B cell (primary cell): ENCODE data around the gene RAB24. TPM values are rescaled to one million over a fixed set of nuclear protein-coding genes. Genes with fewer than 3 reads are reported as not detected.
A peak's percentile ranks its signal among the peaks of the same experiment; 100 is the strongest.

ENCODE experiments used
- ATAC-seq: fragments of 200-7000 bp; cut with Tn5 transposase; one replicate; pipeline ENCODE4 v1.10.0; 2021; ENCODE audit warnings: low read depth, mild to moderate bottlenecking, moderate number of reproducible peaks, moderate library complexity
- CTCF ChIA-PET: fragments of 350-600 bp; sonication (Branson Sonifier 250); formaldehyde crosslinking; loops from one replicate; lab custom pipeline; 2021; ENCODE audit warnings: antibody characterized with exemption, inconsistent platforms; lab: Charles Lee
- POLR2A ChIA-PET: fragments of 350-600 bp; sonication (Branson Sonifier 250); formaldehyde crosslinking; loops from one replicate; lab custom pipeline; 2021; ENCODE audit warnings: antibody characterized with exemption; lab: Charles Lee
- DNase-seq: peaks from one replicate; pipeline ENCODE4 v3.0.0; 2013
- H2AFZ ChIP-seq: 2 replicates; pipeline ENCODE4 v1.6.1; 2012; ENCODE audit warnings: mild to moderate bottlenecking, low read depth, low read length; ENCODE audit not compliant: insufficient read depth, poor library complexity, severe bottlenecking
- H3K27ac ChIP-seq, 2 donors: 1 replicate in 1 of 2; 2 replicates in 1 of 2; pipeline ENCODE4 v1.5.1; 2012 to 2013; ENCODE audit warnings: low read length in 2 of 2, mild to moderate bottlenecking in 2 of 2, moderate library complexity in 1 of 2
- H3K27me3 ChIP-seq, 4 experiments: fragments of 200-600 bp in 1 of 4; sonication (generic) in 1 of 4; replicated peaks in 1 of 4; 1 replicate in 2 of 4; 2 replicates in 2 of 4; pipeline versions ENCODE4 v1.6.1 to v1.7.0; 2013 to 2016; ENCODE audit warnings: low read length in 3 of 4, mild to moderate bottlenecking in 2 of 4, mixed read lengths in 1 of 4, moderate library complexity in 1 of 4; ENCODE audit not compliant: insufficient read depth in 4 of 4, control insufficient read depth in 3 of 4; ENCODE audit errors: control extremely low read depth in 1 of 4
- H3K36me3 ChIP-seq, 2 experiments: replicated peaks in 1 of 2; 1 replicate in 1 of 2; 2 replicates in 1 of 2; pipeline versions ENCODE4 v1.6.1 to v1.7.1; 2013; ENCODE audit warnings: low read length in 1 of 2; ENCODE audit not compliant: insufficient read depth in 2 of 2, control insufficient read depth in 1 of 2; ENCODE audit errors: control extremely low read depth in 1 of 2, extremely low read depth in 1 of 2
- H3K4me1 ChIP-seq, 2 donors: fragments of 200-600 bp in 1 of 2; sonication (generic) in 1 of 2; 1 replicate in 1 of 2; 2 replicates in 1 of 2; pipeline versions ENCODE4 v1.5.1 to v1.6.1; 2013 to 2017; ENCODE audit warnings: low read length in 2 of 2; ENCODE audit not compliant: control insufficient read depth in 2 of 2, insufficient read depth in 2 of 2
- H3K4me2 ChIP-seq: replicated peaks from 2 replicates; pipeline ENCODE3; 2012; ENCODE audit warnings: mild to moderate bottlenecking, low read depth, low read length; ENCODE audit not compliant: poor library complexity, severe bottlenecking
- H3K4me3 ChIP-seq, 5 experiments: fragments of 200-600 bp in 1 of 5; sonication (generic) in 1 of 5; 1 replicate in 3 of 5; 2 replicates in 2 of 5; pipeline versions ENCODE4 v1.5.1 to v1.7.0; 2011 to 2016; ENCODE audit warnings: low read length in 4 of 5, mild to moderate bottlenecking in 4 of 5, low read depth in 2 of 5, control low read depth in 1 of 5, moderate library complexity in 1 of 5; ENCODE audit not compliant: insufficient read depth in 1 of 5; ENCODE audit errors: control extremely low read depth in 1 of 5, extremely low read depth in 1 of 5
- H3K79me2 ChIP-seq: fragments of 200-600 bp; sonication (generic); one replicate; pipeline ENCODE4 v1.6.0; 2016; ENCODE audit warnings: low read length; ENCODE audit not compliant: control insufficient read depth, insufficient read depth
- H3K9ac ChIP-seq: fragments of 200-600 bp; sonication (generic); 2 replicates; pipeline ENCODE4 v1.6.1; 2017; ENCODE audit warnings: mild to moderate bottlenecking, low read length, moderate library complexity
- H3K9me3 ChIP-seq, 3 donors: one replicate each; pipeline versions ENCODE4 v1.6.1 to v1.7.1; 2013; ENCODE audit warnings: low read length in 2 of 3; ENCODE audit not compliant: control insufficient read depth in 2 of 3, insufficient read depth in 1 of 3; ENCODE audit errors: control extremely low read depth in 1 of 3
- H4K20me1 ChIP-seq: 2 replicates; pipeline ENCODE4 v1.6.0; 2012; ENCODE audit warnings: mild to moderate bottlenecking, low read length; ENCODE audit not compliant: insufficient read depth, control insufficient read depth, poor library complexity, severe bottlenecking
- H3K27ac Mint-ChIP-seq: one replicate; pipeline ENCODE4 v1.8.0; 2021; ENCODE audit warnings: mixed read lengths
- H3K27me3 Mint-ChIP-seq: one replicate; pipeline ENCODE4 v1.8.0; 2021; ENCODE audit warnings: mixed read lengths
- H3K4me1 Mint-ChIP-seq: one replicate; pipeline ENCODE4 v1.8.0; 2021; ENCODE audit warnings: mixed read lengths
- H3K4me3 Mint-ChIP-seq: one replicate; pipeline ENCODE4 v1.8.0; 2021; ENCODE audit warnings: mixed read lengths
- H3K9me3 Mint-ChIP-seq: one replicate; pipeline ENCODE4 v1.8.0; 2022; ENCODE audit warnings: mixed read lengths; ENCODE audit not compliant: insufficient read depth
- EZH2 ChIP-seq: IDR thresholded peaks from 2 replicates; pipeline ENCODE4 v1.6.1; 2012; ENCODE audit warnings: borderline replicate concordance, low read depth, mild to moderate bottlenecking, moderate library complexity, low read length; ENCODE audit not compliant: insufficient read depth, poor library complexity, severe bottlenecking
- WGBS: methylation state at CpG from one replicate; pipeline ENCODE4 v1.1.5; 2013; ENCODE audit warnings: missing lambda C conversion rate; ENCODE audit not compliant: insufficient coverage; 5-methylcytosine and 5-hydroxymethylcytosine counted together
- intact Hi-C: fragments of 100-400 bp; cut with micrococcal nuclease; formaldehyde crosslinking; loops from one replicate; pipeline ENCODE4 v1.10.0; 2022
- polyA plus RNA-seq: library from polyadenylated mRNA; depleted of rRNA; stranded (reverse); fragments of >200 nt; gene quantifications from 2 replicates; pipeline ENCODE4 v1.2.3, GENCODE V29; 2012
- total RNA-seq, 2 donors: library from RNA; stranded (reverse); fragments of 120-200 nt in 1 of 2; gene quantifications; 1 replicate in 1 of 2; 2 replicates in 1 of 2; pipeline versions ENCODE4 v1.2.3 to v1.2.4, GENCODE V29; 2013 to 2022
- TF ChIP-seq, protein P1 (sequence below): fragments of 200-600 bp; IDR thresholded peaks from one replicate; pipeline ENCODE4 v1.8.0; 2022; ENCODE audit warnings: antibody characterized with exemption, mild to moderate bottlenecking

RAB24 gene
- total and polyA plus RNA-seq, 2 donors (not counting 1 experiment from before 2014, with no cell fraction given): 38.3 to 147 TPM

DNA sequence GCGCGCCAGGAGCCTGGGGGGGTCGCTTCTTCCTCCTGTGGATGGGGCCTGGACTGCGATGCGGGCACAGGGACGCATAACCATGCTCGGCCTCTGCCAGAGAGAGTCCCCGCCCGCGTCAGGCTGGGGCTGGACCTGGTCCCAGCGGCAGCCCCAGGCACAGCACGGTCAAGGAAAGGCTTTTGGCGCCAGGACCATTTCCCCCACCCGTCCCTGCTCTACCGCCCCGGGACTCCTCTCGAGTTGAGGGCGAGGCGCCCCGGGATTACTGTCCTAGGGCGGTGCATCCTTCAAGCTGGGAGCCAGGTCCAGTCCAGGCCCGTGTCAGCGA lies 7.8 kb upstream of the RAB24 start:
- Mint-ChIP-seq H3K4me1 (peaks cover 46% of the 10 kb centered on the region), H3K4me3 (peak overlapping the region; percentile 90), H3K27ac (peak overlapping the region; percentile 46), H3K27me3 (no peaks in the 10 kb centered on the region), H3K9me3 (no peaks in the 10 kb centered on the region)
- Histone ChIP-seq H3K36me3 (peaks cover 0 to 12% of the 10 kb centered on the region in 2 experiments), H3K4me3 (peak overlapping the region in 4 of 5 experiments; percentile 56 to 80 (median 67)), H3K4me2 (peak overlapping the region; percentile 99), H3K27me3 (no peaks in the 10 kb centered on the region), H3K9me3 (peaks cover 0 to 2% (median 0%) of the 10 kb centered on the region in 3 donors), H2AFZ (peak overlapping the region; percentile 68), H4K20me1 (peaks cover 52% of the 10 kb centered on the region), H3K79me2 (peaks cover 25% of the 10 kb centered on the region), H3K4me1 (peaks cover 43 to 62% of the 10 kb centered on the region in 2 donors), H3K27ac (no peak overlapping the region), H3K9ac (peak overlapping the region; percentile 72)
- DNase-seq (no peak), ATAC-seq (no peak)
- ChIA-PET POLR2A (interaction anchor here (0.6 to 1.4 kb wide), 2 partner anchors 9 to 178 kb away, joined by 3 read pairs; partner anchors contain the start of gene NSD1), CTCF (interaction anchor here (1.0 to 4.9 kb wide), 7 partner anchors 7 to 204 kb away, joined by 3 to 34 read pairs (median 7); partner anchors contain the start of gene LMAN2)
- TF ChIP-seq, protein P1, sequence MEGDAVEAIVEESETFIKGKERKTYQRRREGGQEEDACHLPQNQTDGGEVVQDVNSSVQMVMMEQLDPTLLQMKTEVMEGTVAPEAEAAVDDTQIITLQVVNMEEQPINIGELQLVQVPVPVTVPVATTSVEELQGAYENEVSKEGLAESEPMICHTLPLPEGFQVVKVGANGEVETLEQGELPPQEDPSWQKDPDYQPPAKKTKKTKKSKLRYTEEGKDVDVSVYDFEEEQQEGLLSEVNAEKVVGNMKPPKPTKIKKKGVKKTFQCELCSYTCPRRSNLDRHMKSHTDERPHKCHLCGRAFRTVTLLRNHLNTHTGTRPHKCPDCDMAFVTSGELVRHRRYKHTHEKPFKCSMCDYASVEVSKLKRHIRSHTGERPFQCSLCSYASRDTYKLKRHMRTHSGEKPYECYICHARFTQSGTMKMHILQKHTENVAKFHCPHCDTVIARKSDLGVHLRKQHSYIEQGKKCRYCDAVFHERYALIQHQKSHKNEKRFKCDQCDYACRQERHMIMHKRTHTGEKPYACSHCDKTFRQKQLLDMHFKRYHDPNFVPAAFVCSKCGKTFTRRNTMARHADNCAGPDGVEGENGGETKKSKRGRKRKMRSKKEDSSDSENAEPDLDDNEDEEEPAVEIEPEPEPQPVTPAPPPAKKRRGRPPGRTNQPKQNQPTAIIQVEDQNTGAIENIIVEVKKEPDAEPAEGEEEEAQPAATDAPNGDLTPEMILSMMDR: no peak
- no peak for TF ChIP-seq EZH2
- intact Hi-C loops: loop anchor here (10.0 kb wide), 1 partner anchor 803 kb away; the partner anchor contains the start of gene N4BP3
- 0% methylated on average over 21 of the region's 23 CpGs for WGBS

DNA sequence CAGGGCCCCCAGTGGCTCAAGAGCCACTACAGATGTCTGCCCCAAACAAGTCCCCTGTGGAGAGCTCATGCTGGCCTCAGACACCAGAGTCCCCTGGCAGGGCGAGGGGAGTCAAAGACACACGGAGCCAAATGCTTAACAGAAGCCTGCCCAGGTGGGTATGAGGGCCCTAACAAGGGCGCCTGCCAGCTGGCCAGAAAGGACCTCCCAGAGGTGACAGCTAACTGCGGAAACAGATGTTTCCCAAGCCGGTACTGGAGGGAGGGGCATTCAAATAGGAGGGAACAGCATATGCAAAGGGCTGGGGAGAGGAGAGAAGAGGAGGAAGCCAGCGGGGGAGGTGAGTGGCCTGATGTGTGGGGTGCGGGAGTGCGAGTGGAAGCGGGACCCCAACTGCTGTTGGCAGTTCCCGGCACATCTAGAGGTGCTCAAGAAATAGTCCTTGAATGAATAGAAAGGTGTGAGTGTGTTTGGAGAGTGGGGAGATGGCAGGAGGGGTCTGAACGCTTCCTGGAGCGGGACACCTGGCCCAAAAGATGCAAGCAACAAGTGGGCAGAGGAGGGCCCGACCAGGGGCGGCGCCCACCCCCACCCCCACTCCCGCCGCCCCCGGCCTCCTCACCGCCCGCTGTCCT lies 7.4 kb upstream of the RAB24 start:
- Mint-ChIP-seq H3K27me3 (no peaks in the 10 kb centered on the region), H3K9me3 (no peaks in the 10 kb centered on the region), H3K27ac (peak overlapping the region; percentile 84), H3K4me1 (peaks cover 51% of the 10 kb centered on the region), H3K4me3 (peak overlapping the region; percentile 90)
- Histone ChIP-seq H3K79me2 (peaks cover 25% of the 10 kb centered on the region), H3K4me3 (peak overlapping the region in 4 of 5 experiments; percentile 15 to 80 (median 67)), H3K4me2 (peak overlapping the region; percentile 99), H3K27me3 (no peaks in the 10 kb centered on the region), H3K27ac (no peak overlapping the region), H3K4me1 (peaks cover 43 to 62% of the 10 kb centered on the region in 2 donors), H3K9me3 (peaks cover 0 to 2% (median 0%) of the 10 kb centered on the region in 3 donors), H4K20me1 (peaks cover 57% of the 10 kb centered on the region), H3K9ac (peak overlapping the region; percentile 72), H2AFZ (no peak overlapping the region), H3K36me3 (peaks cover 2 to 17% of the 10 kb centered on the region in 2 experiments)
- POLR2A ChIA-PET: interaction anchor here (1.2 to 1.4 kb wide), 2 partner anchors 9 to 40 kb away, joined by 3 read pairs; partner anchors contain the start of gene LMAN2
- TF ChIP-seq, protein P1: no peak
- TF ChIP-seq EZH2: no peak
- CTCF ChIA-PET: interaction anchor here (0.7 to 4.9 kb wide), 18 partner anchors 8 to 281 kb away, joined by 3 to 34 read pairs (median 6); partner anchors contain the start of genes LMAN2 and TMED9
- ATAC-seq: peak; percentile 25
- DNase-seq: peak; percentile 78
- intact Hi-C loops: loop anchor here (10.0 kb wide), 1 partner anchor 804 kb away; the partner anchor contains the start of gene N4BP3
- WGBS: under 1% methylated on average over 10 of the region's 20 CpGs
